HL-60 (cell line): ENCODE measurements around the gene XAB2.
A peak's percentile ranks its signal among the peaks of the same experiment; 100 is the strongest.

Source experiments
- DNase-seq, 2 experiments: peaks; one replicate each; pipeline ENCODE4 v3.0.0-alpha.2; 2010 to 2020; ENCODE audit warnings: low read depth in 1 of 2, low spot score in 1 of 2
- H3K27ac ChIP-seq: fragments of 250-450 bp; sonication (Bioruptor Pico); replicated peaks from 2 replicates; pipeline ENCODE4 v1.5.1; 2020; ENCODE audit warnings: mild to moderate bottlenecking, moderate library complexity
- H3K27me3 ChIP-seq: fragments of 250-450 bp; sonication (Bioruptor Pico); 2 replicates; pipeline ENCODE4 v1.5.1; 2021; ENCODE audit warnings: mild to moderate bottlenecking, moderate library complexity; ENCODE audit not compliant: insufficient read depth, poor library complexity, severe bottlenecking
- H3K4me3 ChIP-seq: replicated peaks from 2 replicates; pipeline ENCODE4 v1.5.1; 2011; ENCODE audit warnings: mild to moderate bottlenecking, control low read depth, low read length; ENCODE audit not compliant: insufficient read depth
- CTCF ChIP-seq: IDR thresholded peaks from one replicate; pipeline ENCODE4 v1.5.1; 2011; ENCODE audit warnings: low read length, control low read depth, inconsistent platforms; ENCODE audit not compliant: insufficient read depth
- GABPA ChIP-seq: IDR thresholded peaks from 2 replicates; pipeline ENCODE4 v1.6.1; 2012; ENCODE audit warnings: low read depth
- POLR2AphosphoS5 ChIP-seq: IDR thresholded peaks from 2 replicates; pipeline ENCODE4 v1.6.1; 2012; ENCODE audit warnings: low read depth
- REST ChIP-seq: IDR thresholded peaks from 2 replicates; pipeline ENCODE4 v1.6.1; 2012; ENCODE audit warnings: low read depth; ENCODE audit not compliant: insufficient replicate concordance
- SPI1 ChIP-seq: IDR thresholded peaks from 2 replicates; pipeline ENCODE4 v1.6.1; 2012; ENCODE audit warnings: low read depth, mild to moderate bottlenecking, borderline replicate concordance

Gene XAB2

DNA sequence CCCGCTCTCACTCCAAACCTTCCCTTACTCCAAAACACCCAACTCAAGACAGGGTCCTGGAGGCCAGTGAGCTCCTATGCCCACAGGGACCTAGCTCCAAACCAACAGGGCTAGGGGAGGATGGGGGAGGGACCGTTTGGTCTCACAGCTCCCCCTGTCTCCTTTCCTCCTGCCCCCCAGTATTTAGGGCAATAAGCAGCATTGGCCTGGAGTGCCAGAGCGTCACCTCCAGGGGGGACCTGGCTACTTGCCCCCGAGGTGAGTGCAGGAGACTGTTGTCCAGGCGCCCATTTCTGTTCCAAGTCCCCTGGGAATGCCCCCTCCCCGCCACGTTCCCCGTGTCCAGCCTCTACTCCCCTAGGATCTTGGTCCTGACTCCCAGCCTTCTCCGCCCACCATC lies 40.3 kb upstream of the XAB2 start:
- no peak for DNase-seq
- Histone ChIP-seq H3K27me3 (no peaks in the 10 kb centered on the region), H3K4me3 (peak overlapping the region; percentile 29; the same call in 1 of the 2 replicates), H3K27ac (peak overlapping the region; percentile 83)
- TF ChIP-seq POLR2AphosphoS5 = no peak
- no peak for TF ChIP-seq SPI1
- no peak for TF ChIP-seq GABPA
- TF ChIP-seq REST = no peak
- no peak for TF ChIP-seq CTCF

- peak within 1 kb of the TSS; percentile 83 for H3K27ac ChIP-seq
- TF ChIP-seq POLR2AphosphoS5 (no peak), GABPA (no peak), REST (no peak), SPI1 (peak; percentile 19; the same call in 1 of the 2 replicates), CTCF (no peak)
- no peaks in the 10 kb centered on the region for H3K27me3 ChIP-seq
- peak; percentile 78 to 79 for DNase-seq
- H3K4me3 ChIP-seq = peak within 1 kb of the TSS; percentile 29
Observed at GRCh38 chr19:7668842-7669241, 39.5 kb upstream of the XAB2 start, which contains the start of gene RETN. RETN (plus strand) TSS chr19:7669049; CDS start chr19:7669327, 278 bp downstream.

- Histone ChIP-seq H3K4me3 (no peak overlapping the region), H3K27me3 (no peaks in the 10 kb centered on the region), H3K27ac (no peak overlapping the region)
- TF ChIP-seq GABPA (no peak), REST (no peak), POLR2AphosphoS5 (no peak), CTCF (no peak), SPI1 (no peak)
- DNase-seq = no peak
Observed at GRCh38 chr19:7665076-7665475, 35.7 kb upstream of the XAB2 start.
